Measurements from ENCODE around the gene RPAP3. TPM values are rescaled to one million over a fixed set of nuclear protein-coding genes. Genes with fewer than 3 reads are reported as not detected.

The RPAP3 gene, protein sequence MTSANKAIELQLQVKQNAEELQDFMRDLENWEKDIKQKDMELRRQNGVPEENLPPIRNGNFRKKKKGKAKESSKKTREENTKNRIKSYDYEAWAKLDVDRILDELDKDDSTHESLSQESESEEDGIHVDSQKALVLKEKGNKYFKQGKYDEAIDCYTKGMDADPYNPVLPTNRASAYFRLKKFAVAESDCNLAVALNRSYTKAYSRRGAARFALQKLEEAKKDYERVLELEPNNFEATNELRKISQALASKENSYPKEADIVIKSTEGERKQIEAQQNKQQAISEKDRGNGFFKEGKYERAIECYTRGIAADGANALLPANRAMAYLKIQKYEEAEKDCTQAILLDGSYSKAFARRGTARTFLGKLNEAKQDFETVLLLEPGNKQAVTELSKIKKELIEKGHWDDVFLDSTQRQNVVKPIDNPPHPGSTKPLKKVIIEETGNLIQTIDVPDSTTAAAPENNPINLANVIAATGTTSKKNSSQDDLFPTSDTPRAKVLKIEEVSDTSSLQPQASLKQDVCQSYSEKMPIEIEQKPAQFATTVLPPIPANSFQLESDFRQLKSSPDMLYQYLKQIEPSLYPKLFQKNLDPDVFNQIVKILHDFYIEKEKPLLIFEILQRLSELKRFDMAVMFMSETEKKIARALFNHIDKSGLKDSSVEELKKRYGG
- total RNA-seq, result 18.4 and 30.8 TPM in 2 replicates

DNA sequence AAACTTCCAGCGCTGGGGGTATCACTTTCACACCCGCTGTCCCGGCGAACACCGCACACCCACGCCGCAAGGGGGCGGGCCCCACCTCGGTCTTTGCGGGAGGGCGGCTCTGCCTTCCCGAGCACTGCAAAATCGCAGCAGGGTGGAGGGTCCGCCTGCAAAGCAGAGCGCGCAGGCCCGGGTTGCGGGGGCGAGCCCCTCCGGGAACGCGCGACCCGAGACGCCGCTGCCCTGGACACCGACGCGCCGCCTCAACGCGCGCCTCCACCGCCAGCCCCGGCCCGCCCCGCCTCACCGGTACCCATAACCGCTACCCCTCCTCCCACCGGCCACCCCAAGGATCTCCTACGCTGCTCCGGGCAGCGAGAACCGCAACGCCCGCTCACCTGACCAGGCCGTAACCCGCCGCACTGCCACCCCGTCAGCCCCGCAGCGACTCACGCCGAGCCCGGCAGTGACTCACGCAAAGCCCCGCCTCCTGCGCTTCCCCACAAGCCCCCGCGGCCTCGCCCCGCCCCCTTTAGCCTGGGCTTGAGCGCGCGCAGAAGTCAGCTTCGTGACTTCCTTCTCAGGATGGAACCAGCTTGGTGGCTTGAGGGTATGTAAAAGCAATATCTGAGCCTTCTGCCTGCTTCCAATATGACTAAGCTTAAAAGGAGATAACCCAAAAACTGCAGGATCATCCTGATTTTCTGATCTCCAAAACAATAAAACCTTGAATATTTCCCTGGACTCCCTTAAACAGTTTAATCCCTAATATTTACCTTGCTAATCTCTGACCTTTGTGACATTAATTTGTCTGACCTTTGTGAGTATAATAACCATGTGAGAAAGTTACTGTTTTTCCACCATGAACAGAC lies at the start of gene RPAP3:
RPAP3 (minus strand) TSS at position 465 of the 860 bp plus-strand sequence. CDS start 3,190 bp downstream, outside the sequence.

DNA sequence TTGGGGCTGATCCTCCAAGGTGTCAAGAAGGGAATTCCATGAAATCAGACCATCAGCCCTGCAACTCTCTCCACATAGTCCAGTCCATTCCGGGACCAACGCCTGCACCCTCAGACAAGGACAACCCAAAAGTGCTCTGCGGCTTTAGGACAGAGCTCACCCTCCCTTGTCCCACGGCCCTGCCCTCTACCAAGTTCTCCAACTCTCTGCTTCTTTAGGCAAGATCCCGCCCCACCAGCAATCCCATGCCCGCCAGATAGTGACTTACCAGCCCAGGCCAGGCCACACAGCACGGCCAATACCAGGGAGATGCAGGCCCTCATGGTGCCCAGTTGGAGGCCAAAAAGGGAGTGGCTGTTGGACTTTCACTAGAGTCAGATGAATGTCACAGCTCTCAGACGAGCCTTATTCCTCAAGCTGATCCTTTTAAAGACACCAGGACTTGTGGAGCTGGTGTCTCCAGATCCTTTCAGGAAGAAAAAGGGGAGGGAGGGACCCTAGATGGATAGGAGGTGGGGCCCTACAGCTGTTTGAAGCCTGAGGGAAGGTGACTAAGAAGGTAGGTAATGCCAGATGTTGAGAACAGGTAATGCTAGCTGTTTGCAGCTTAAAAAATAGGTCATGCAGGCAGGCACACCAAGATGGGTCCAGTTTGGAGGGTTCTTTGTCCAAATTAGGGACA lies 19.4 kb upstream of the RPAP3 start, which contains the start of gene ENDOU:
ENDOU (minus strand) TSS at position 400 of the 682 bp plus-strand sequence; CDS start at position 323, 77 bp downstream.

Other genes with a start within 250 kb of the RPAP3 start
- gene ENDOU, start 19.5 kb upstream of the RPAP3 start, total RNA-seq, result under 0.01 and 0.14 TPM in 2 replicates
- gene RAPGEF3, start 52.9 kb upstream of the RPAP3 start, total RNA-seq, result 4.2 and 6.1 TPM in 2 replicates
- 10.1 and 11.1 TPM in 2 replicates for gene SLC48A1, start 67.2 kb upstream of the RPAP3 start, total RNA-seq
- 23.2 and 47.6 TPM in 2 replicates for gene HDAC7, start 113.9 kb upstream of the RPAP3 start, total RNA-seq
- 8.5 and 12.2 TPM in 2 replicates for gene VDR, start 199.0 kb upstream of the RPAP3 start, total RNA-seq

Measured in smooth muscle cell of the umbilical artery (primary cell).